GM12874 (cell line): ENCODE data around the gene FBN3.

ENCODE experiments used
- CTCF ChIP-seq: IDR thresholded peaks from 2 replicates; pipeline ENCODE4 v1.5.1; 2011; ENCODE audit warnings: low read depth, mild to moderate bottlenecking, control low read depth, low read length, moderate library complexity; ENCODE audit not compliant: insufficient read depth

The FBN3 gene

DNA sequence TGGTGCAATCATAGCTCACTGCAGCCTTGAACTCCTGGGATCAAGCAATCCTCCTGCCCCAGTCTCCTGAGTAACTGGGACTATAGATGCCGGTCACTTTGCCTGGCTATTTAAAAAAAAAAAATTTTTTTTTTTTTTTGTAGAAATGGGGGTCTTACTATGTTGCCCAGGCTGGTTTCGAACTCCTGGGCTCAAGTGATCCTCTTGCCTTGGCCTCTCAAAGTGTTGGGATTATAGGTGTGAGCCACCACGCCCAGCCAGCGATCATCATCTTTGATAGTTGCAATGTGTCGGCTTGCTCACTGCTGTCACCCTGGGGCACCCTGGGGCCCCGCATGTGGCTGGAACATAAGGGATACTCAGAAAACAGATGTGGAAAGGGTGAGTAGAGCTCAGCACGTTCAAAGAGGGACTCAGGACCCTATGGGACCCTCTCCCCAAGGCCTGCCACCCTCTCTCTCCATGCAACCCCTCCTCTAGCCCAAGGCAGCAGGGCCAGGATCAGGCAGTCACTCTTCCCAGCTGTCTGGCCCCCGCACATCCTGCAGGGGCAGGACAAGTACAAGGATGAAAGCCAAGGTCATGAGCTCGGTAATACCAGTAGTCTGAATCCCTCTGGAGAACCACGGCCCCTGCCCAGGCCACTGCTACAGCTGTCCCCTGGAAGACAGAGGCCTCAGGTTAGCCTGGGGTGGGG, 103.4 kb downstream of the FBN3 start:
- TF ChIP-seq CTCF, result no peak

DNA sequence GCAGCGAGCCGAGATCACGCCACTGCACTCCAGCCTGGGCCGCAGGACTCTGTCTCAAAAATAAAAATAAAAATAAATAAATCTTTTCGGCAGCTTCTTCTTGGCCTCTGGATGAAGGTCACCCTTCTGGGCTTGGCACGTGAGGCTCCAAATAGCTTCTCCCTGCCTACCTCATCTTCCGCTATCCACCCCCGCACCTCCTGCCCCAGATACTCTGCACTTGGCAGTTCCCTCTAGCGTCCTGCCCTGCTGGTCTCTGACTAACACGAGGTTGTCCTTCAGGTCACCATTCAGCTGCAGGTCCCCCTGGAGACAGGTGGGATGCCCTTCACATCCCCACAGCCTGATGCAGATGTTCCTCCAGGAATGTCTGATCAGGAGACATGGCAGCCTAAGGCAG, 105.4 kb downstream of the FBN3 start:
- no peak for TF ChIP-seq CTCF

DNA sequence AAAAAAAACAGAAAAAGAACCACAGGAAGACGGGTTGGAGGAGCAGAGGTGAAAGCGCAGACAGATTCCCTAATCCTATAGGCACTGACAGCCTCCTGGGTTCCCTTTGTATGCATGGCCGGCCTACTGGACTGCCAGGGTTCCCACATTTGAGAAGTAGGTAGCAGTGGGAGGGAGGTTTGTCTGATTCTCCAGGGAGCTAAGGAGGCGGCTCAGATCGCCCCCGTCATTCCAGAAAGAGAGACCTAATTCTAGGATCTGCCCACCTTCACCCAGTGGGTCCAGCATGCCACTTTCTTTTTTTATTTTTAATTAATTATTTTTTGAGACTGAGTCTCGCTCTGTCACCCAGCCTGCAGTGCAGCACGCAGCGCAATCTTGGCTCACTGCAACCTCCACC, 106.5 kb downstream of the FBN3 start:
- TF ChIP-seq CTCF, result no peak

DNA sequence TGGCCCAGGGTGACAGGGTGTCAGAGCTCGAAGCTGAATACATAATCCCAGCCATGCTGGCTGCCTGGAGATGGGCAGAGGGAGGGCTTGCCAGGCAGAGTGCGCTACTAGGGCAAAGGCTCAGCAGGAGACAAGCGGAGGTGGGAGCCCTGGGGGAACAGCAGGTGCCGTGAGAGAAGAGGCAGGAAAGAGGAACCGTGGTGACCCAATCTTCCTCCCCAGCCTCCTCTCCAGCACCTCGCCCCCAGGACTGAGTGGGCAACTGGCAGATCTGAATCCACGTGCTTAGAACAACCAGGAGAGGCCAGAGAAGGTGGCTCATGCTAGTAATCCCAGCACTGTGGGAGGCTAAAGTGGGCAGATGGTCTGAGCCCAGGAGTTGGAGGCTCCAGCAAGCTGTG, 107.9 kb downstream of the FBN3 start:
- no peak for TF ChIP-seq CTCF

DNA sequence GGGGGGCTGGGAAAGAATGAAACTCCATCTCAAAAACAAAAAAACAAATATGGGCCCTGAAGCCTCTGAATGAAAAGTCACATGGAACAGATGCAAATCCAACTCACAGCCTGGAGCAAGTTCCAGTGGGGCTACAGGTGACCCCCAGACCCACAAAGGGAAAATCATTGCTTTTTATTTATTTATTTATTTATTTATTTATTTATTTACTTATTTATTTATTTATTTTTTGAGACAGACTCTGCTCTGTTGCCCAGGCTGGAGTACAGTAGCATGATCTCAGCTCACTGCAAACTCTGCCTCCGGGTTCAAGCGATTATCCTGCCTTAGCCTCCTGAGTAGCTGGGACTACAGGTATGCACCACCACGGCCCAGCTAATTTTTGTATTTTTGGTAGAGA, 110.2 kb downstream of the FBN3 start:
- TF ChIP-seq CTCF, result no peak

DNA sequence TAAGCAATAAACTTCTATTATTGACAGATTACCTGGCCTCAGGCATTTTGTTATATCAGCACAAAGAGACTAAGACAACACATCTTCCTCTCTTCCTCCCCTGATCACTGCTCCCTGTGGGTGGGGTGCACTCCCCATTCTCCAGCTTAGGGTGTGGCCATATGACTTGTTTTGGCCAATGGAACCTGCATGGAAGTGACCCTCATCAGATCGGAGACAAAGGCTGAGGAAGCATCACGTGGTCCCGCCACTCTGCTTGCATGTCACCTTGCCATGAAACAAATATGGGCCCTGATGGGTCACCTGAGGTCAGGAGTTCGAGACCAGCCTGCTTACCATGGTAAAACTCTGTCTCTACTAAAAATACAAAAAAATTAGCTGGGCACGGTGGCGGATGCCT, 110.6 kb downstream of the FBN3 start:
- TF ChIP-seq CTCF, result no peak

- TF ChIP-seq CTCF, result no peak
These were observed 112.8 kb downstream of the FBN3 start for GRCh38 chr19:8036434-8037099.

- TF ChIP-seq CTCF, result no peak
These were observed 115.2 kb downstream of the FBN3 start for GRCh38 chr19:8034178-8034525.
